HG03378 (cell line): Measurements from ENCODE around the gene TSTD2.
A peak's percentile ranks its signal among the peaks of the same experiment; 100 is the strongest.

Experiments
- ATAC-seq: cut with Tn5 transposase; IDR thresholded peaks from one replicate; pipeline ENCODE4 v1.9.1; 2021; ENCODE audit warnings: mild to moderate bottlenecking, moderate library complexity; ENCODE audit not compliant: unreplicated experiment

Gene TSTD2

GRCh38 chr9:97632985-97633858 lies at the start of gene TSTD2, which contains the start of gene NCBP1:
TSS of gene TSTD2 (minus strand) at chr9:97633368. CDS start at chr9:97627562, 5,806 bp downstream.
TSS of gene NCBP1 (plus strand) at chr9:97633821. CDS start at chr9:97633882, 61 bp downstream.
- ATAC-seq: peak; percentile 75

- ATAC-seq: no peak
These were observed 49.1 kb upstream of the TSTD2 start for GRCh38 chr9:97682242-97682641.

- ATAC-seq: no peak
These were observed 42.5 kb upstream of the TSTD2 start for GRCh38 chr9:97675655-97676054.

GRCh38 chr9:97673922-97674321 lies 40.8 kb upstream of the TSTD2 start:
- ATAC-seq: no peak

GRCh38 chr9:97672403-97672802 lies 39.2 kb upstream of the TSTD2 start:
- no peak for ATAC-seq

- no peak for ATAC-seq
These were observed 37.4 kb upstream of the TSTD2 start for GRCh38 chr9:97670586-97670985.

- no peak for ATAC-seq
These were observed 35.3 kb upstream of the TSTD2 start for GRCh38 chr9:97668485-97668884.

GRCh38 chr9:97666907-97667686 lies 33.9 kb upstream of the TSTD2 start:
- ATAC-seq: no peak

- no peak for ATAC-seq
These were observed 32.6 kb upstream of the TSTD2 start for GRCh38 chr9:97665742-97666141.

- ATAC-seq: no peak
These were observed 27.7 kb upstream of the TSTD2 start for GRCh38 chr9:97660847-97661246.

- no peak for ATAC-seq
These were observed 27.2 kb upstream of the TSTD2 start for GRCh38 chr9:97660340-97660739.

- ATAC-seq: no peak
These were observed 26.6 kb upstream of the TSTD2 start for GRCh38 chr9:97659771-97660170.

GRCh38 chr9:97658707-97659106 lies 25.5 kb upstream of the TSTD2 start:
- ATAC-seq: no peak

GRCh38 chr9:97651646-97652045 lies 18.5 kb upstream of the TSTD2 start:
- ATAC-seq: no peak

- no peak for ATAC-seq
These were observed 14.8 kb upstream of the TSTD2 start for GRCh38 chr9:97647996-97648395.

GRCh38 chr9:97645720-97646119 lies 12.6 kb upstream of the TSTD2 start:
- no peak for ATAC-seq

GRCh38 chr9:97640325-97640724 lies 7.2 kb upstream of the TSTD2 start:
- no peak for ATAC-seq

- ATAC-seq: no peak
These were observed 5.5 kb upstream of the TSTD2 start for GRCh38 chr9:97638666-97639065.

- no peak for ATAC-seq
These were observed 3.7 kb upstream of the TSTD2 start for GRCh38 chr9:97636903-97637302.

GRCh38 chr9:97635026-97635425 lies 1.9 kb upstream of the TSTD2 start:
- ATAC-seq: no peak

GRCh38 chr9:97633859-97634490 lies 807 bp upstream of the TSTD2 start:
- peak; percentile 0 for ATAC-seq
